Mononuclear cell (primary cell): ENCODE results near the gene MRTFA. TPM values are rescaled to one million over a fixed set of nuclear protein-coding genes. Genes with fewer than 3 reads are reported as not detected.

ENCODE experiments used
- H3K27me3 ChIP-seq: 2 replicates; pipeline ENCODE4 v1.6.0; 2011; ENCODE audit warnings: low read length, control low read depth; ENCODE audit not compliant: insufficient read depth
- H3K4me1 ChIP-seq: 2 replicates; pipeline ENCODE4 v1.5.1; 2011; ENCODE audit warnings: mild to moderate bottlenecking, low read length, control low read depth; ENCODE audit not compliant: insufficient read depth
- H3K4me3 ChIP-seq: 2 replicates; pipeline ENCODE4 v1.5.1; 2011; ENCODE audit warnings: mild to moderate bottlenecking, low read length, moderate library complexity
- H3K9me3 ChIP-seq: 2 replicates; pipeline ENCODE4 v1.5.1; 2011; ENCODE audit warnings: low read depth, mild to moderate bottlenecking, control low read depth, low read length
- total RNA-seq: library from RNA; depleted of rRNA; stranded (reverse); fragments of >200 nt; gene quantifications from one replicate; pipeline ENCODE4 v1.2.3, GENCODE V29; 2012

MRTFA gene
- total RNA-seq, 1 donor = 40.6 TPM

- Histone ChIP-seq H3K9me3 (no peaks in the 10 kb centered on the region), H3K27me3 (no peaks in the 10 kb centered on the region), H3K4me1 (peaks cover 25% of the 10 kb centered on the region), H3K4me3 (no peak overlapping the region)
Measured at GRCh38 chr22:40408718-40409612, 227.6 kb downstream of the MRTFA start.

GRCh38 chr22:40407831-40408717, 228.4 kb downstream of the MRTFA start:
- Histone ChIP-seq H3K27me3 (no peaks in the 10 kb centered on the region), H3K9me3 (no peaks in the 10 kb centered on the region), H3K4me1 (peaks cover 25% of the 10 kb centered on the region), H3K4me3 (no peak overlapping the region)

GRCh38 chr22:40407021-40407761, 229.3 kb downstream of the MRTFA start:
- Histone ChIP-seq H3K4me1 (peaks cover 25% of the 10 kb centered on the region), H3K9me3 (no peaks in the 10 kb centered on the region), H3K27me3 (no peaks in the 10 kb centered on the region), H3K4me3 (no peak overlapping the region)

GRCh38 chr22:40406063-40406890, 230.2 kb downstream of the MRTFA start:
- Histone ChIP-seq H3K27me3 (no peaks in the 10 kb centered on the region), H3K9me3 (no peaks in the 10 kb centered on the region), H3K4me3 (no peak overlapping the region), H3K4me1 (peaks cover 27% of the 10 kb centered on the region)

GRCh38 chr22:40405178-40406062, 231.1 kb downstream of the MRTFA start:
- Histone ChIP-seq H3K4me1 (peaks cover 36% of the 10 kb centered on the region), H3K9me3 (no peaks in the 10 kb centered on the region), H3K4me3 (no peak overlapping the region), H3K27me3 (no peaks in the 10 kb centered on the region)

- Histone ChIP-seq H3K9me3 (no peaks in the 10 kb centered on the region), H3K4me3 (no peak overlapping the region), H3K4me1 (peaks cover 45% of the 10 kb centered on the region), H3K27me3 (no peaks in the 10 kb centered on the region)
Measured at GRCh38 chr22:40404251-40405177, 232.0 kb downstream of the MRTFA start.

DNA sequence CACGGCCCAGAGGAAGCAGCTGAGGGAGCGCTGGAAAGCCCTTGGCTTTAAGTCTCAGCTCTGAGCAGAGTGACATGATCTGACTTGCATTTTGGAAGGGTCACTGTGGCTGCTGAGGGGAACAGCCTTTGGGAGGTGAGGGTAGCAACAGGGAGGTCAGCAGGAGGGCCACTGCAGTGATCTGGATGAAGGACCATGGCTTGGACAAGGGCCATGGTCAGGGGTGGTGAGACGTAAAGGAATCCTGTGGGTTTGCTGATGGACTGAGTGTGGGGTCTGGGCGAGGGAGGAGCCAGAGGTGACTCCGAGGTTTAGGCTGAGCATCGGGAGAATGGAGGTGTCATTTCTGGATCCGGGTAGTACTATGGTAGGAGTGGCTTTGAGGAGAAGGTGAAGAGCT, 232.9 kb downstream of the MRTFA start:
- no peaks in the 10 kb centered on the region for H3K9me3 ChIP-seq
- no peak overlapping the region for H3K4me3 ChIP-seq
- H3K27me3 ChIP-seq = no peaks in the 10 kb centered on the region
- peaks cover 53% of the 10 kb centered on the region for H3K4me1 ChIP-seq

DNA sequence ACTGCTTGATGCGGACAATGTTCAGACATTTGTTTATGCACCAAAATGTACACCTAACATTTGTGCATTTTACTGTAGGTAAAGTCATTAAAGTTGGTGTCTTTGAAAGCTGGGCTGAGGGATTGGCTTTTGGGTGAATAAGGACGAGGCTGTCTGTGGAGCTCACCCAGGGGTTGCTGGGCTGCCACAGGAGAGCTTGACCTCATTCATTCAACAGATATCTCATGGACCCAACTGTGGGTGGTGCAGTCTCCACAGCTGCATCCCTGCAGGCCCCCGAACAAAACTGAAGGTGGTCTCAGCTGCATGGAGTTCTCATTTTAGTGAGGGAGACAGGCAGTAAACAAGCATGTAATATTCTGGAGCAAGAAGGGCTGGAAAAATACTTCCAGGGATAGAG, 233.4 kb downstream of the MRTFA start:
- Histone ChIP-seq H3K9me3 (no peaks in the 10 kb centered on the region), H3K4me1 (peaks cover 57% of the 10 kb centered on the region), H3K27me3 (no peaks in the 10 kb centered on the region), H3K4me3 (no peak overlapping the region)

- Histone ChIP-seq H3K27me3 (no peaks in the 10 kb centered on the region), H3K9me3 (no peaks in the 10 kb centered on the region), H3K4me1 (peaks cover 67% of the 10 kb centered on the region), H3K4me3 (no peak overlapping the region)
Measured at GRCh38 chr22:40401981-40402406, 234.5 kb downstream of the MRTFA start.

GRCh38 chr22:40401532-40401931, 235.0 kb downstream of the MRTFA start:
- H3K27me3 ChIP-seq = no peaks in the 10 kb centered on the region
- peaks cover 72% of the 10 kb centered on the region for H3K4me1 ChIP-seq
- H3K4me3 ChIP-seq = no peak overlapping the region
- no peaks in the 10 kb centered on the region for H3K9me3 ChIP-seq

- H3K9me3 ChIP-seq = no peaks in the 10 kb centered on the region
- no peaks in the 10 kb centered on the region for H3K27me3 ChIP-seq
- H3K4me3 ChIP-seq = no peak overlapping the region
- peaks cover 85% of the 10 kb centered on the region for H3K4me1 ChIP-seq
Measured at GRCh38 chr22:40400159-40400558, 236.4 kb downstream of the MRTFA start.

- no peaks in the 10 kb centered on the region for H3K9me3 ChIP-seq
- no peak overlapping the region for H3K4me3 ChIP-seq
- H3K27me3 ChIP-seq = no peaks in the 10 kb centered on the region
- peaks cover 85% of the 10 kb centered on the region for H3K4me1 ChIP-seq
Measured at GRCh38 chr22:40399621-40400020, 236.9 kb downstream of the MRTFA start.
